AG08396 (cell line): ENCODE data around the gene CDHR2.

Experiments
- DNase-seq: peaks from one replicate; pipeline ENCODE4 v3.0.0; 2012; ENCODE audit warnings: low spot score, mixed read lengths

CDHR2 gene, protein sequence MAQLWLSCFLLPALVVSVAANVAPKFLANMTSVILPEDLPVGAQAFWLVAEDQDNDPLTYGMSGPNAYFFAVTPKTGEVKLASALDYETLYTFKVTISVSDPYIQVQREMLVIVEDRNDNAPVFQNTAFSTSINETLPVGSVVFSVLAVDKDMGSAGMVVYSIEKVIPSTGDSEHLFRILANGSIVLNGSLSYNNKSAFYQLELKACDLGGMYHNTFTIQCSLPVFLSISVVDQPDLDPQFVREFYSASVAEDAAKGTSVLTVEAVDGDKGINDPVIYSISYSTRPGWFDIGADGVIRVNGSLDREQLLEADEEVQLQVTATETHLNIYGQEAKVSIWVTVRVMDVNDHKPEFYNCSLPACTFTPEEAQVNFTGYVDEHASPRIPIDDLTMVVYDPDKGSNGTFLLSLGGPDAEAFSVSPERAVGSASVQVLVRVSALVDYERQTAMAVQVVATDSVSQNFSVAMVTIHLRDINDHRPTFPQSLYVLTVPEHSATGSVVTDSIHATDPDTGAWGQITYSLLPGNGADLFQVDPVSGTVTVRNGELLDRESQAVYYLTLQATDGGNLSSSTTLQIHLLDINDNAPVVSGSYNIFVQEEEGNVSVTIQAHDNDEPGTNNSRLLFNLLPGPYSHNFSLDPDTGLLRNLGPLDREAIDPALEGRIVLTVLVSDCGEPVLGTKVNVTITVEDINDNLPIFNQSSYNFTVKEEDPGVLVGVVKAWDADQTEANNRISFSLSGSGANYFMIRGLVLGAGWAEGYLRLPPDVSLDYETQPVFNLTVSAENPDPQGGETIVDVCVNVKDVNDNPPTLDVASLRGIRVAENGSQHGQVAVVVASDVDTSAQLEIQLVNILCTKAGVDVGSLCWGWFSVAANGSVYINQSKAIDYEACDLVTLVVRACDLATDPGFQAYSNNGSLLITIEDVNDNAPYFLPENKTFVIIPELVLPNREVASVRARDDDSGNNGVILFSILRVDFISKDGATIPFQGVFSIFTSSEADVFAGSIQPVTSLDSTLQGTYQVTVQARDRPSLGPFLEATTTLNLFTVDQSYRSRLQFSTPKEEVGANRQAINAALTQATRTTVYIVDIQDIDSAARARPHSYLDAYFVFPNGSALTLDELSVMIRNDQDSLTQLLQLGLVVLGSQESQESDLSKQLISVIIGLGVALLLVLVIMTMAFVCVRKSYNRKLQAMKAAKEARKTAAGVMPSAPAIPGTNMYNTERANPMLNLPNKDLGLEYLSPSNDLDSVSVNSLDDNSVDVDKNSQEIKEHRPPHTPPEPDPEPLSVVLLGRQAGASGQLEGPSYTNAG (N-terminal part only)

DNA sequence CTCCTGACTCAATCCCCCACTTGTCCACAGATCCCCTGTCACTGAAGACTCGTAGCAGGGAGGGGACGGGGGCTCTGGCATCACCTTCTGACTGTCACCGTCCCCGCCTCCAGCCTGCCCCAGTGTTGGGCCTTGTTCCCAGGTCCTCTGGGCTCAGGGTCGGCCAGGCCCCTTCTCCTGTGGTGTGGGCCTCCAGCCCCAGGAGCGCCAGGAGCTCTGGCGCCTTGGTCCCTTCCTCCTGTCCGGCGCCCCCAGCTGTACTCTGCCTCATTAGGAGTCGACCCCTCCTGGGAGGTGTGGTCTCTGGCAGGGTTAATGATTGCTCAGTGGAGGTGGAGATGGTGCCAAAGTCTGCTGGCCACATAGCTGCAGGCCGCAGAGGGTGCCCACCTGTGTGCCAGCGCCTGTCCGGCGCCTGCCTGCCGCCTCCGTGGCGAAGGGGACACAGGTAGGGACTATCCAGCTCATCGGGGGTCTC lies at the start of gene CDHR2:
Gene CDHR2 (plus strand): TSS at position 376 of the 478 bp plus-strand sequence. CDS start 16,011 bp downstream, outside the sequence.
- DNase-seq = no peak

DNA sequence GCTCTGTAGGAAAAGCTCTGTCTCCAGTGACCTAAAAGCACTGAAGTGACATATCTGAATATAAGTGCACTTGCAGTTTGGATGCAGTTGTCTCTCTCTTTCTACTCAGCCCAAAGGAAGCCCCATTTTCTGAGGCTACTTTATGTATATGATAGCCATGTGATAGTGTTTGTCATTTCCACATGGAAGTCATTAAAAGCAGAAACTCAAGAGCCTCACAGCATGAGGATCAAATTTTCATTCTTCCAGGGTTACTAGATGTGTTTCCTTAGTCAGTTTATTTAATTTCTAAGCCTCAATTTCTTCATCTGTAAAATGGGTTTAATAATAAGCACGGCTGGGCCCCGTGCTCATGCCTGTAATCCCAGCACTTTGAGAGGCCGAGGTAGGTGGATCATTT lies 48.6 kb upstream of the CDHR2 start:
- no peak for DNase-seq

DNA sequence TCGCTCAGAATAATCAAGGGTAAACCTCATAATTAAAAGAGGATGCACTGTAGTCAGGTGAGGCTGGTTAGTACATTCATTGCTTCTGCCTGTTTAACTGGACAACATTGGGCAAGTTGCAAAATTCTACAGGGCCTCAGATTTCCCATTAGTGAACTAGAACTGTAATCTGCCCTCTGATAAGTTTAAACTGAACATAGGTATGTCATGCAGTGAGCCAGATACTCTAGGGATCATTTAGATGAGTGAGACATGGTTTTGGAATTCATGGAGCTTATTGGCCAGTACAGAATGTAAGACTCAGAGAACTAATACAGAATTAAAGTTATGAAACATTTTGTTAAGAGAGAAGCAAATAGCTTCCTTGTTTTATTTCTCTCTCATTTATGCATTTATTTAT lies 47.8 kb upstream of the CDHR2 start:
- peak; percentile 65 for DNase-seq

DNA sequence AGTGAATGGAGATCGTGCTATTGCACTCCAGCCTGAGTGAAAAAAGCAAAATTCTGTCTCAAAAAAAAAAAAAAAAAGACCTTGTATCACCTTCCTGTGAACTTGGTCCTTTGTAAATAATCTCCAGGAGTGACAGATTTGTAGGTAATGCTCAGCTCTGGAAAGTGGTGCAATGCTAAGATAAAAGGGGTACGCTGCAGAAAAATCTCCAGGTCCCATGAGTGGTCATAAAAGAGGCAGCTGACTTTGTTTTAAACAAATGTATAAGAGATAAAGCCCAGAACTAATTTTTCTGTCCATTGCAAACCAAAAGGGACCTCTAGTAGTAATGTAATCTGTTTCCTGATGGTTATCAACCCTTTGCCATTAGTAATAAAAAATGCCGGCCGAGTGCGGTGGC lies 45.6 kb upstream of the CDHR2 start:
- no peak for DNase-seq

DNA sequence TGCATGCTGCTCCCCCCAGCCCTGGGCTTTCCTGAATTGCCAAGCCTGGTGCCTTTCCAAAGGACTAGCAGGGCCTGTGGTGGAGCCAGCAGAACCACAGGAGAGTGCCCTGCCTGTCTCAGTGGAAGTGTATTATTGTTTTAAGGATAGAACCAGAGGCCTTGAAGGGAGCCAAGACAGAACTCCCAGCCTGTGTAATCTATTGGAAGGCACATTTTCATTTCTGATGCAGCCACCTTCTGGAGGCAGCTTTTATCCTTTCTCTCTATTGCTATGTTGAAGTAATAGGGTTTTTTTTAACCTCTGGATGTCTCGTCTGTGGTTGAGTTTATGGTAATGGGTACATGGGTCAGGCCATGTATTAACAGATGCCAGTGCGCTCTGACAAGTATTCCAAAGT lies 41.2 kb upstream of the CDHR2 start:
- no peak for DNase-seq

DNA sequence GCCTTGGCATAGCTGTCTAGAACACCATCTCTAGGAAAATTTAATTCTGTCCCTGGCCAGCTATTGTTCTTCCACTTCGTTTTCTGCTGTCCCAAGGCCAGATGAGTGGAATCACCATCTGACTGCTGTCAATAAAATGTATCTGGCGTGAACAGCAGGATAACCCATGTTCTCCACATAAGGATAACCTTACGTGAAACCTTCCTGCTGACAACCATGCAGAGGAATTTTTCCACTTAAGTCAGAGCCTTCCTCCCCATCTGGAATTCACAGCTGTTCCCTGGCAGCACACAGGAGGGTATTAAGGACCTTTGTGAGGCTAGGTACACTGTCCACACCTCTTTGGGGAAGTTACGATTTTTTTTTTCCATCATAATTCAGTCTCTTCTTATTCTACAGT lies 40.5 kb upstream of the CDHR2 start:
- no peak for DNase-seq

DNA sequence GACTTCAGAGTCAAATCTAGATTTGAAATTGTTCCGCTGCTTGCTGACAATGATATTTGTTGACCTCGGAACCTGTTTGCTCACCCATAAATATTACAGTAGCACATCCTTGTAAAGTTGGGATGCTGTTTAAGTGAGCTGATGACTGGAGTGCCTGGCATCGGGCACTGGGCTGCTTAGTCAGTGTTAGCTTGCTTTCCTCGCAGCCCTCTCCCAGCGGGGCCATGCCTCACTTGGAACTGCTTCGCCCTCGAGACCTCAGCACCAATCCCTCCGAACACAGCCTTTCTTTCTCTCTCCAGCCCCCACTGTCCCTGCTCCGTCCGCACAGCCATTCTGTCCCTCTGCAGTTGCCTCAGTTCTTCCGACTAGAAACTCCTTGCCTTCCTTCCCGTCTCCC lies 35.4 kb upstream of the CDHR2 start:
- DNase-seq = no peak

DNA sequence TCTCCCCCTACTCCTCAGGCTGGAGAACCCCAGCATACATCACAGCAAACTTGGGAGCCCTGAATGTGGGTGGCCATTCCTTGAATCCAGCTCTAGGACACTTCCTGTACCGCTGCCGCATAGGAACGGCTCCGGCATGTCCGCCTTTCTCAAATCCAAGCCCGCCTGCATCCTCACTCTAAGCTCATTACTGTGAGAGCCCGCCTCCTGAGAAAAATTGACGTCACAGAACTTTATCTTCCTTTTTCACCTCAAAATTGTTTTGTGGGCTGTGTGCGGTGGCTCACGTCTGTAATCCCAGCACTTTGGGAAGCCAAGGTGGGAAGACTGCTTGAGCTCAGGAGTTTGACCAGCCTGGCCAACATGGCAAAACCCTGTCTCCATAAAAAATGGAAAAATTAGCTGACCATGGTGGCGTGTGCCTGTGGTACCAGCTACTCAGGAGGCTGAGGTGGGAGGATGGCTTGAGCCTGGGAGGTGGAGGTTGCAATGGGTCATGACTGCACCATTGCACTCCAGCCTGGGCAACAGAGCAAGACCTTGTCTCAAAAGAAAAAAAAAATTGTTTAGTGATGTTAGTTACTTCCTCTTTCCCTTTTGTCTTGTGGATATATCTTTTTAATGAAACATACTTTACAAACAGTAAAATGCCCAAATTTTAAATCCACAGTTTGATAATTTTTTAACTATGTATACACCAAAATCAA lies 34.7 kb upstream of the CDHR2 start:
- no peak for DNase-seq

DNA sequence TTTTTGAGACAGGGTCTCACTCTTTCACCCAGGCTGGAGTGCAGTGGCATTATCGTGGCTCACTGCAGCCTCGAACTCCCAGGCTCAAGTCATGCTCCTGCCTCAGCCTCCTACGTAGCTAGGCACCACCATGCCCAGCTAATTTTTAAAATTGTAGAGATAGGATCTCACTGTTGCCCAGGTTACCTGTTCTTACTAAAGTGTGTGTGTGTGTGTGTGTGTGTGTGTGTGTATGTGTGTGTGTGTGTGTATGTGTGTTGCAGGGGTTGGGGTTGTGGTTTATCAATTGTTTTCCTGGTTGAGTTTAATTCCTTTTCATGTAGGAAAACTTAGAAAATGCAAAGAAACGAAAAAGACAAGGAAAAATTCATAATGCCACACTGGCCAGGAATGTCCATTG lies 33.7 kb upstream of the CDHR2 start:
- no peak for DNase-seq

DNA sequence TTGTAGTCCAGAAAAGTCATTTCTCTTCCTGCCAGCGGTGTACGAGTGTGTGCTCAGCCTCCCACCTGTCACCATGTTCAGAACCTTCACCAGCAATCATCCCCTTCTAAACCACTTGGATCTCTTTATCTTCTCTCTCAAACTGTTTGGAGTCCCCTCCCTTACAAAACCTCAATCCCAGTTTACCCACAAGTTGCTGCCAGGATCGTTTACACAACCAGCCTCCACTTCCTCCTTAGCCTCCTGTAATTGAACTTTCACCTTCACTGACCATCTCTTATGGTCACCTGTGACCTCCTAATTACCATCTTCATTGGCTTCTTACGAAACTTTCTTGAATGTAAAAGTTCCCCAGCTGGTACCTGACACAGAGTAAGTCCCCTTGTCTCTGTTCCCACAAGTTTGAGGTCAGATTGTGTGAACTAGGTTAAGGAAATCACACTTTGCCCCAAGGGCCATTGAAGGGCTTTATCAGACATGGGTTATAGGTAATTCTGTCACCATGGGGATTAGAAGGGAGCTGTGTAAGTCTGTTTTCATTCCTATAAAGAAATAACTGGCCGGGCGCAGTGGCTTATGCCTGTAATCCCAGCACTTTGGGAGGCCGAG lies 32.0 kb upstream of the CDHR2 start:
- DNase-seq = no peak

DNA sequence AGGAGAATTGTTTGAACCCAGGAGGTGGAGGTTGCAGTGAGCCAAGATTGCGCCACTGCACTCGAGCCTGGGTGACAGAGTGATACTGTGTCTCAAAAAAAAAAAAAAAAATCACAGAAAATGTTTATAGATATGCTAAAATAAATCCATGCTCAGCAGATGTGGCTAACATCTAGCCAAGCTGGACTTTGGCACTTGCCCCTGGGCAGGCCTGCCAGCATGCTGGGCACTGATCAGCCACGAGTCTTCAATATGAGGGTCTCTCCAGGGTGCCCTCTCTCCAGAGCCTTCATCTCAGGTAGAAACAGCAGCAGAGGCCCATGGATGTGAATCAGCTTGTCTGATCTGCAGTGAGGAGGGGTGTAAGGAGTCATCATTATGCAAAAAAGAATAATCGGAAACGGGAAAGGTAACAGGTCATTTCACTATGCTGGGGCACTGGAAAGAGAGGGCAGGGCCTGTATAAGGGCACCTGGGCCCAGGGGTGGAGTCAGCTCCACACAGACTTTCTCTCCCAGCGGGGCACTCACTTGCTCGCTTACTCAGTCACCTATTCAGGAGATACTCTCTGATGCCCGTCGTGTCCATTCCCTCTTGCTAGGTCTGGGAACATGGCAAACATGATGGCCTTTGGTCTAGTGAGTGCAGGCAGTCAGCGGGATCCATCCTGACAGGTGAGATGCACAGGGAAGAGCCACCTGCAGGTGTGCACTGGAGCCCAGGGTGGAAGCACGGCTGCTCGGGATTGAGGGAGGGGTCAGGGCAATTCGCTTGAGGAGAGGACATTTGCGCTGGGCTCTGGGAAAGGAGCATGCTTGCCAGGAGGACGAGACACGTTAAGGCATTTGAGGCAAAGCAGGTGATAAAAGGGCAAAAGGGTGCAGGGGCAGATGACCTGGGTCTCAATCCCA lies 29.1 kb upstream of the CDHR2 start:
- no peak for DNase-seq

DNA sequence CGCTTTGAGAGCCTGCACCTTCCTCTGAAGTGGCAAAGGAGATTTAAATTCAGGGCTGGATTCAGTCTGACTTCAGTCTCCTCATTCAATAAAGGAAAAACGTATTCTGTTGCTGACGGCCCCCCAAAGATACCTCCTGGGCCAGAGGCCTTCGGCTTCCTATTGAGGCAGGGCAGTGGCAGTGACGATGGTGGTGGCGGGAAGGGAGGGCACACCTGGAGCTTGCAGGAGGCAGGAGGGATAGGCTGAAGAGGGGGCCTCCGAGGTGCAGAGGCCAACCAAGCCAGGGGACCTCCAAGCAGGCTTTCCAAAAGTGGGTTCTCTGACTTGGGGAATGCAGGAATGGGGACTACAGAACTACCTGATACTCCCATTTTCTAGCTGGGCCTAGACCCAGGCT lies 27.9 kb upstream of the CDHR2 start:
- no peak for DNase-seq

DNA sequence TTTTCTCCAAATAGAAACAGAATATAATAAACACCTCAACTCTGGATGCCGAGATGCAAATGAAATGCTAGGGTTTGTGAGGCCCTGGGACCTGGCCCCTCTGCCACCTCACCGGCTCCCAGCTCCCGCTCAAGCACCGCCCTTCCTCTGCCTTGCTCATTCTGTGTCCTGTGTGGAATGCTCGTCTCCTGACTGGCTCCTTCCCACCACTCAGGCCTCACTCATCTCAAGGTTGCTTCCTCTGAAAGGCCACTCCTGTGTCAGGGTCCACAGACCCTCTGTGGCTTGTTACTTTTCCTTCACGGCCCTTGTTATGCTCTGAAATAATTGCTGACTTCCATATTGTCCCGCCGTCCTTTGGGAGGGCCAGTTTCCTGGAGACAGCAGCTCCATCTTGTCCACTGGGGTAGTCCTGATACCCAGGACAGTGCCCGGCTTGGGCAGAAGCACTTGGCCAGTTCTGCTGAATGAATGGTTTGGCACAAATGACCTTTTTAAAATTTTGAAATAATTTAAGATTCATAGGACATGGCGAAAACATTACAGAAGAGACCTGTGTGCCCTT lies 27.4 kb upstream of the CDHR2 start:
- no peak for DNase-seq

DNA sequence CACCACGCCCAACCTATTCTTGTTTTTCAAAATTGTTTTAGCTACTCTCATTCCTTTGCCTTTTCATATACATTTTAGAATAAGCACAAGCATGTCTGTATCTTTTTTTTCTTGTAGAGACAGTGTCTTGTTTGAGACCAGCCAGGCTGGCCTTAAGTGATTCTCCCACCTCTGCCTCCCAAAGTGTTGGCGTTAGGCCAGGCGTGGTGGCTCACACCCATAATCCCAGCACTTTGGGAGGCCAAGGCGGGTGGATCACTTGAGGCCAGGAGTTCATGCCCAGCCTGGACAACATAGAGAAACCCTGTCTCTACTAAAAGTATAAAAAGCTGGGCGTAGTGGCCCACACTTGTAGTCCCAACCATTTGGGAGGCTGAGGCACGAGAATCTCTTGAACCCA lies 25.0 kb upstream of the CDHR2 start:
- DNase-seq = no peak

DNA sequence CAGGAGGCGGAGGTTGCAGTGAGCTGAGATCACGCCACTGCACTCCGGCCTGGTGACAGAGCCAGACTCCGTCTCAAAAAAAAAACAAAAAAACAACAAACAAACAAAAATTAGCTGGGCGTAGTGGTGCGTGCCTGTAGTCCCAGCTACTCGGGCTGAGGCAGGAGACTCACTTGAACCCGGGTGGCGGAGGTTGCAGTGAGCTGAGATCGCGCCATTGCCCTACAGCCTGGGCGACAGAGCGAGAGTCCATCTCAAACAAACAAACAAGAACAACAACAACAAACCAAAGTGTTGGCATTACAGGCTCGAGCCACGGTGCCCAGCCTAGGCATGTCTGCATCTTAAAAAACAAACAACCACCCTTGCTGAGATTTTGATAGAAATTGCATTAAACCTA lies 24.2 kb upstream of the CDHR2 start:
- no peak for DNase-seq

DNA sequence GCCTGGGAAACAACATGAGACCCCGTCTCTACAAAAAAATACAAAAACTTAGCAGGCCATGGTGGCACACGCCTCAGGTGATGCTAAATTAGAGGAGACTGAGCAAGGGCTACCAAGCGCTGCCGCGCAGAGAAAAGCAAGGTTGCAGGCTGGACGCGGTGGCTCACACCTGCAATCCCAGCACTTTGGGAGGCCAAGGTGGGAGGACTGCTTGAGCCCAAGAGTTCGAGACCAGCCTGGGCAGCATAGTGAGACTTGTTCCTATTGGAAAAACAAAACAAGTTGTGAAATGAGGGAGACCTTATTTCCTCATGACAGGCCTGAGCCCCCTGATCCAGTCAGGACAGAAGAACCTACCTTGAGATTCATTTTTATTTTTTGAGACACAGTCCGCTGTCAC lies 23.5 kb upstream of the CDHR2 start:
- no peak for DNase-seq

DNA sequence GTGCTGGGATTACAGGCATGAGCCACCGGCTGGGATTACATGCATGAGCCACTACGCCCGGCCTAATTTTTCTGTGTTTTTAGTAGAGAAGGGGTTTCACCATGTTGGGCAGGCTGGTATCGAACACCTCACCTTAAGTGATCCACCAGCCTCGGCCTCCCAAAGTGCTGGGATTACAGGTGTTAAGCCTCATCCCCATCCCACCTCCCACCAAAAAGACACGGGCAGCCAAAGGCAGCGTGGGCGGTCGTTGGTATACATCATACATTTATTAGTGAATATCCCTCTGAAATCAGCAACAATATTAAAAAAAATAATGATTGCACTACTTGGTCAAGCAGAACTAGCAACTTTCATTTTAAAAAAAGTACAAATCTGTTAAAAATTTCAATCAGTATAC lies 22.7 kb upstream of the CDHR2 start:
- DNase-seq = no peak

DNA sequence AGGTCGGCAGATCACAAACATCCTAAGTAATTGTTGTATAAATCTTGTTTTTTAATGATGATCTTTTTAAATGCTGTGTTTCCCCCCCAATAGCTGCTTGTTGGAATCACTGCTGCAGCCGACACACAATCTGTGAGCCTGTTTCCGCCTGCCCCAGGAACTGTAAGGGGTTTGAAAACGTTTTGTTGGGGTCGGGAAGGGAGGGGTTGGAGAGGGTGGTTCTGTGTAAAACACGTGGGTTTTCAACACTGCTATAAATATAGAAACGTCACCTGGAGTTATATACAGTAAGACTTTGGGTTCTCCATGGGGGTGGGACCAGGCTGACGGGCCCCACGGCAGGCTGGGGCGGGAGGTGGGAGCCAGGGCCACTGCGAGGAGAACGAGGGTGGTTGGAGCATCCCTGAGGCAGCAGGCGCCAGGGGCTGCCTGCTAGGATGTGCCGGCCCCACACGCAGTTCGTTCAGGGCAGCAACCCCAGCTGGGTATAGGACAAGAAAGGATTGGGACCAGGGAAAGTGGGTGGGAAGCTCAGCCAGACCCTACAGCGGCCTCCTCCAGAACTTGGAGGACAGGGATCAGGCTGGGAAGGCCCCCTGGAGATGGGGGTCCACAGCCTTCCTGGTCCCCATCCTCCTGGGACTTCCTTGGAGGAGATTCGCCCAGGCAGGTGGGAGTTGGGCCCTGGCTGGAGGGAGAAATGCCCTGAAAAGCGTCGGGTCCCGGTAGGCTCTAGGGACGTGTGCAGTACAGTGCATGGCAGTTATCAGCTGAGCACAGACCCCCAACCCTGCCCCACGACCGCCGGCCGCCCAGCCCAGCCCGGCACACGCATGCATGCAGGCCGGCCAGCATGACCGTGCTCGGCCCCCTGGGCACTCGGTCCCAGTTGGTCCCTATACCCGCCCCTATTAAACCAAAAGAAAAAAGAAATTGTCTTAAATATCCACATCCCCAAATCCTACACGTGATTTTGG lies 21.6 kb upstream of the CDHR2 start:
- DNase-seq = no peak

DNA sequence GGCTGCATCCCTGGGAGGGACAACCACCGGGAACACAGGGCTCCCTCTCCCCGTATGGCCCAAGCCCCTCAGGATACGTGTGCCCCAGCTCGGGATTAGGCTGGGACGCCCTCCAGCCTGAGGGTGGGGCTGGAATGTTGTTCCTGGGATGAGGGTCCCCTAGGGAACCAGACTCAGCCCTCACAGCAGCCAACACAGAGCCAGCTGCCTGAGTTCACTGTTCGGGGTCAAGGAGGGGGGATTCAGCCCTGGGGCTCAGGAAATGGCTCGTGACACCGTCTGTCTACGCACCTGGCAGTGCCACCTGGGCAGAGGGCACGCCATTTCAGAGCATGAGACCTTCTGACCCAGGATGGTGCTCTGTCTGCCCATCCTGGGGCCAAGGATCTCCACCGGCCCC lies 20.8 kb upstream of the CDHR2 start:
- no peak for DNase-seq
